SK-N-SH (cell line): ENCODE measurements around the gene TNNT3. TPM values are rescaled to one million over a fixed set of nuclear protein-coding genes. Genes with fewer than 3 reads are reported as not detected.

ENCODE experiments used
- CTCF ChIA-PET: fragments of 300-600, 350-600 bp; formaldehyde crosslinking; extraction: SDS; loops from one replicate; lab custom pipeline; 2021; lab: Yijun Ruan, JAX
- POLR2A ChIA-PET: fragments of 350-600 bp; sonication (Branson Sonifier 250); formaldehyde crosslinking; extraction: SDS; loops from one replicate; lab custom pipeline; 2020; ENCODE audit warnings: antibody characterized with exemption, inconsistent platforms; lab: Yijun Ruan, JAX
- DNase-seq: peaks from one replicate; pipeline ENCODE4 v3.0.0; 2012
- H2AFZ ChIP-seq: fragments of 200-600 bp; sonication (generic); 2 replicates; pipeline ENCODE4 v1.8.1; 2016; ENCODE audit warnings: antibody characterized with exemption, mild to moderate bottlenecking, low read depth
- H3F3A ChIP-seq: fragments of 200-600 bp; sonication (generic); replicated peaks from 2 replicates; pipeline ENCODE3; 2016; ENCODE audit warnings: antibody characterized with exemption, mild to moderate bottlenecking; ENCODE audit not compliant: insufficient read depth
- H3K27ac ChIP-seq, 2 experiments: fragments of 200-500 bp in 1 of 2; fragments of 200-600 bp in 1 of 2; sonication (Bioruptor generic) in 1 of 2; sonication (generic), shearing (Covaris generic) in 1 of 2; 2 replicates each; pipeline versions ENCODE4 v1.5.1 to v1.6.1; 2014 to 2016; ENCODE audit warnings: low read depth in 2 of 2, inconsistent platforms in 1 of 2, low read length in 1 of 2, mild to moderate bottlenecking in 1 of 2, mixed read lengths in 1 of 2
- H3K27me3 ChIP-seq: fragments of 200-600 bp; sonication (generic), shearing (Covaris generic); 2 replicates; pipeline ENCODE4 v1.6.1; 2016; ENCODE audit warnings: mixed run types; ENCODE audit not compliant: insufficient read depth
- H3K36me3 ChIP-seq, 2 experiments: fragments of 200-500 bp in 1 of 2; fragments of 200-600 bp in 1 of 2; sonication (Bioruptor generic) in 1 of 2; sonication (generic) in 1 of 2; replicated peaks in 1 of 2; 2 replicates each; pipeline versions ENCODE3 to v1.5.1; 2014 to 2016; ENCODE audit warnings: low read length in 1 of 2, mild to moderate bottlenecking in 1 of 2; ENCODE audit not compliant: insufficient read depth in 2 of 2, control insufficient read depth in 1 of 2
- H3K4me1 ChIP-seq, 2 experiments: fragments of 200-500 bp in 1 of 2; fragments of 200-600 bp in 1 of 2; sonication (Bioruptor generic) in 1 of 2; sonication (generic), shearing (Covaris generic) in 1 of 2; 2 replicates each; pipeline versions ENCODE4 v1.5.1 to v1.6.1; 2014 to 2016; ENCODE audit warnings: low read depth in 1 of 2, low read length in 1 of 2, mixed run types in 1 of 2; ENCODE audit not compliant: insufficient read depth in 2 of 2, control insufficient read depth in 1 of 2
- H3K4me2 ChIP-seq: fragments of 200-600 bp; sonication (generic), shearing (Covaris generic); 2 replicates; pipeline ENCODE4 v1.6.1; 2017; ENCODE audit warnings: mixed run types
- H3K4me3 ChIP-seq, 2 experiments: fragments of 200-500 bp in 1 of 2; fragments of 200-600 bp in 1 of 2; sonication (Bioruptor generic) in 1 of 2; sonication (generic), shearing (Covaris generic) in 1 of 2; 2 replicates each; pipeline versions ENCODE4 v1.5.1 to v1.8.1; 2014 to 2016; ENCODE audit warnings: low read depth in 2 of 2, inconsistent platforms in 1 of 2, low read length in 1 of 2, mild to moderate bottlenecking in 1 of 2, mixed read lengths in 1 of 2, moderate library complexity in 1 of 2
- H3K79me2 ChIP-seq: fragments of 200-600 bp; sonication (generic); 2 replicates; pipeline ENCODE4 v1.8.1; 2017; ENCODE audit warnings: mild to moderate bottlenecking; ENCODE audit not compliant: insufficient read depth
- H3K9ac ChIP-seq: fragments of 200-600 bp; sonication (generic); 2 replicates; pipeline ENCODE4 v1.6.1; 2017; ENCODE audit warnings: mixed run types
- H3K9me2 ChIP-seq: fragments of 200-600 bp; sonication (generic); 2 replicates; pipeline ENCODE4 v1.6.1; 2017; ENCODE audit warnings: mixed run types
- H3K9me3 ChIP-seq: fragments of 200-600 bp; sonication (generic); 2 replicates; pipeline ENCODE4 v1.6.1; 2017; ENCODE audit warnings: mixed run types, mild to moderate bottlenecking, moderate library complexity
- H4K20me1 ChIP-seq: fragments of 200-600 bp; sonication (generic); 2 replicates; pipeline ENCODE4 v1.6.1; 2017; ENCODE audit warnings: mild to moderate bottlenecking, mixed run types; ENCODE audit not compliant: insufficient read depth
- ELF1 ChIP-seq: IDR thresholded peaks from 2 replicates; pipeline ENCODE4 v1.4.0; 2012
- EP300 ChIP-seq, 2 experiments: IDR thresholded peaks; 2 replicates each; pipeline versions ENCODE4 v1.4.0 to v1.6.1; 2012; ENCODE audit warnings: borderline replicate concordance in 1 of 2, low read depth in 1 of 2, low read length in 1 of 2
- EZH2phosphoT487 ChIP-seq: fragments of 200-600 bp; sonication (generic); IDR thresholded peaks from 2 replicates; pipeline ENCODE4 v1.6.1; 2017; ENCODE audit warnings: low read depth, mixed run types, mild to moderate bottlenecking, antibody characterized with exemption, moderate library complexity, borderline replicate concordance
- FOSL2 ChIP-seq: IDR thresholded peaks from 2 replicates; pipeline ENCODE4 v1.4.0; 2012; ENCODE audit warnings: low read depth, mild to moderate bottlenecking, moderate library complexity, borderline replicate concordance
- FOXJ3 ChIP-seq: sonication (generic); formaldehyde crosslinking; IDR thresholded peaks from 2 replicates; pipeline ENCODE4 v1.5.1; 2020; ENCODE audit warnings: mild to moderate bottlenecking, missing genetic modification reagents
- FOXM1 ChIP-seq: IDR thresholded peaks from 2 replicates; pipeline ENCODE4 v1.4.0; 2012; ENCODE audit warnings: low read depth, mild to moderate bottlenecking
- GATA2 ChIP-seq: sonication (generic); formaldehyde crosslinking; IDR thresholded peaks from 2 replicates; pipeline ENCODE4 v1.5.0; 2020; ENCODE audit warnings: mild to moderate bottlenecking, missing genetic modification reagents
- IRF3 ChIP-seq: fragments of 150-350 bp; IDR thresholded peaks from 2 replicates; pipeline ENCODE4 v1.6.1; 2016; ENCODE audit warnings: mild to moderate bottlenecking, low read depth, low read length
- MAX ChIP-seq: IDR thresholded peaks from 2 replicates; pipeline ENCODE4 v1.4.0; 2012; ENCODE audit warnings: low read depth
- MEF2A ChIP-seq: IDR thresholded peaks from 2 replicates; pipeline ENCODE4 v1.4.0; 2012; ENCODE audit warnings: low read depth, borderline replicate concordance
- NFIC ChIP-seq: IDR thresholded peaks from 2 replicates; pipeline ENCODE4 v1.4.0; 2012; ENCODE audit warnings: borderline replicate concordance
- REST ChIP-seq: IDR thresholded peaks from 2 replicates; pipeline ENCODE4 v1.6.1; 2012; ENCODE audit warnings: mild to moderate bottlenecking, low read depth, low read length, moderate library complexity
- RFX5 ChIP-seq: IDR thresholded peaks from 2 replicates; pipeline ENCODE4 v1.6.1; 2012; ENCODE audit warnings: mild to moderate bottlenecking, improper control_type of control experiment, low read length
- RXRA ChIP-seq: IDR thresholded peaks from 2 replicates; pipeline ENCODE4 v1.4.0; 2012; ENCODE audit warnings: low read depth, mild to moderate bottlenecking, borderline replicate concordance
- TCF12 ChIP-seq: IDR thresholded peaks from 2 replicates; pipeline ENCODE4 v1.4.0; 2012
- TEAD4 ChIP-seq: IDR thresholded peaks from 2 replicates; pipeline ENCODE4 v1.4.0; 2012; ENCODE audit warnings: mild to moderate bottlenecking, borderline replicate concordance; ENCODE audit not compliant: insufficient read depth
- ZBTB33 ChIP-seq: IDR thresholded peaks from 2 replicates; pipeline ENCODE4 v1.4.0; 2012; ENCODE audit warnings: low read depth, borderline replicate concordance
- WGBS: methylation state at CpG from one replicate; pipeline ENCODE4 v1.1.6; 2017; ENCODE audit warnings: low lambda C conversion rate; 5-methylcytosine and 5-hydroxymethylcytosine counted together
- polyA plus RNA-seq, 3 experiments: library from polyadenylated mRNA; depleted of rRNA; stranded (reverse); fragments of >200 nt; gene quantifications; 2 replicates each; pipeline ENCODE4 v1.2.3, GENCODE V29; 2012

The TNNT3 gene
- polyA plus RNA-seq, 1 of the 3 experiments (the other 2 are of a cell fraction), result not detected

GRCh38 chr11:1927026-1927847, 7.7 kb downstream of the TNNT3 start (continued):
- TF ChIP-seq REST, result no peak
- no peak for TF ChIP-seq ZBTB33
- TF ChIP-seq GATA2 (CRISPR knock-in tag), result no peak

- Histone ChIP-seq H3K9ac (no peak overlapping the region), H4K20me1 (no peaks in the 10 kb centered on the region), H3K36me3 (no peaks in the 10 kb centered on the region), H3K4me2 (no peak overlapping the region), H3K9me2 (no peaks in the 10 kb centered on the region), H3K4me1 (peaks cover 0 to 7% of the 10 kb centered on the region in 2 experiments; a peak in 1 of 4 replicates), H3K27ac (no peak overlapping the region), H2AFZ (no peak overlapping the region), H3K4me3 (no peak overlapping the region), H3K9me3 (no peaks in the 10 kb centered on the region), H3K27me3 (no peaks in the 10 kb centered on the region), H3F3A (no peaks in the 10 kb centered on the region), H3K79me2 (no peaks in the 10 kb centered on the region)
- 79% methylated on average over 10 of the region's 20 CpGs for WGBS
- DNase-seq, result peak; percentile 41
- CTCF ChIA-PET, result interaction anchor here (0.6 to 0.9 kb wide), 2 partner anchors 46 to 228 kb away, joined by 3 read pairs; no protein-coding TSS in a partner anchor
- POLR2A ChIA-PET, result no interaction called here
- no peak for TF ChIP-seq RFX5
- TF ChIP-seq TCF12, result no peak
- TF ChIP-seq MEF2A, result no peak
- TF ChIP-seq FOXJ3, result no peak
- no peak for TF ChIP-seq EP300 (IDR thresholded peaks at IDR 0.05; ENCODE audit: borderline replicate concordance in 1 of 2, low read depth in 1 of 2, low read length in 1 of 2)
- no peak for TF ChIP-seq FOXM1
- no peak for TF ChIP-seq IRF3
- TF ChIP-seq NFIC, result no peak
- no peak for TF ChIP-seq REST
- TF ChIP-seq RXRA, result no peak
- no peak for TF ChIP-seq EZH2phosphoT487
- TF ChIP-seq ELF1, result no peak
- TF ChIP-seq MAX, result no peak
- TF ChIP-seq TEAD4, result no peak
- no peak for TF ChIP-seq GATA2 (CRISPR knock-in tag)
- TF ChIP-seq FOSL2, result no peak
These were observed 8.5 kb downstream of the TNNT3 start for GRCh38 chr11:1927848-1928469.
